HEK293 (cell line): ENCODE measurements around the gene FGFR3.

ENCODE experiments used
- CTCF ChIA-PET: fragments of 350-600 bp; formaldehyde crosslinking; extraction: SDS; loops from one replicate; lab custom pipeline; 2021; ENCODE audit warnings: antibody characterized with exemption; lab: Yijun Ruan, JAX
- POLR2A ChIA-PET: fragments of 300-600 bp; formaldehyde crosslinking; extraction: SDS; loops from one replicate; lab custom pipeline; 2020; ENCODE audit warnings: antibody characterized with exemption, inconsistent platforms; lab: Yijun Ruan, JAX
- H3K27ac ChIP-seq: fragments of 200-500 bp; sonication (Bioruptor generic); 2 replicates; pipeline ENCODE4 v1.5.1; 2014; ENCODE audit warnings: low read depth, low read length, control low read depth, inconsistent platforms; ENCODE audit errors: extremely low read depth
- H3K36me3 ChIP-seq, 2 experiments: fragments of 200-500 bp in 1 of 2; sonication (Bioruptor generic) in 1 of 2; 1 replicate in 1 of 2; 2 replicates in 1 of 2; pipeline ENCODE4 v1.5.1; 2014 to 2017; ENCODE audit warnings: inconsistent platforms in 2 of 2, low read length in 2 of 2; ENCODE audit not compliant: control insufficient read depth in 2 of 2, insufficient read depth in 1 of 2
- H3K4me1 ChIP-seq: fragments of 200-500 bp; sonication (Bioruptor generic); 2 replicates; pipeline ENCODE4 v1.5.1; 2014; ENCODE audit warnings: mild to moderate bottlenecking, low read length, inconsistent platforms; ENCODE audit not compliant: control insufficient read depth, insufficient read depth
- H3K4me3 ChIP-seq: 2 replicates; pipeline ENCODE4 v1.5.1; 2011; ENCODE audit warnings: low read depth, mild to moderate bottlenecking, control low read depth, low read length, moderate library complexity
- H3K9me3 ChIP-seq: fragments of 200-500 bp; sonication (Bioruptor generic); 2 replicates; pipeline ENCODE4 v1.5.1; 2014; ENCODE audit warnings: low read depth, low read length, inconsistent platforms; ENCODE audit not compliant: control insufficient read depth, insufficient read depth
- GLIS1 ChIP-seq: fragments of 450-650 bp; formaldehyde crosslinking; IDR thresholded peaks from 2 replicates; pipeline ENCODE4 v1.5.1; 2016; ENCODE audit warnings: missing biosample characterization, missing genetic modification characterization
- OSR2 ChIP-seq: fragments of 450-650 bp; formaldehyde crosslinking; IDR thresholded peaks from 2 replicates; pipeline ENCODE4 v1.5.1; 2016; ENCODE audit warnings: missing biosample characterization, missing genetic modification characterization
- YY2 ChIP-seq: fragments of 450-650 bp; formaldehyde crosslinking; IDR thresholded peaks from 2 replicates; pipeline ENCODE4 v1.5.1; 2016; ENCODE audit warnings: missing biosample characterization, missing genetic modification characterization
- ZFP37 ChIP-seq: fragments of 450-650 bp; formaldehyde crosslinking; IDR thresholded peaks from 2 replicates; pipeline ENCODE4 v1.5.1; 2016; ENCODE audit warnings: missing biosample characterization, missing genetic modification characterization
- ZIC2 ChIP-seq: fragments of 450-650 bp; formaldehyde crosslinking; IDR thresholded peaks from 2 replicates; pipeline ENCODE4 v1.5.1; 2016; ENCODE audit warnings: missing biosample characterization, missing genetic modification characterization
- ZNF121 ChIP-seq: fragments of 450-650 bp; formaldehyde crosslinking; IDR thresholded peaks from 2 replicates; pipeline ENCODE4 v1.5.1; 2016; ENCODE audit warnings: missing biosample characterization, missing genetic modification characterization
- ZNF140 ChIP-seq: fragments of 450-650 bp; formaldehyde crosslinking; IDR thresholded peaks from 2 replicates; pipeline ENCODE4 v1.5.1; 2016; ENCODE audit warnings: missing biosample characterization, missing genetic modification characterization
- ZNF274 ChIP-seq, 2 experiments: fragments of 200-500 bp in 1 of 2; fragments of 450-650 bp in 1 of 2; sonication (Bioruptor generic) in 1 of 2; formaldehyde crosslinking in 1 of 2; IDR thresholded peaks; 2 replicates each; pipeline versions ENCODE4 v1.5.1 to v1.6.1; 2014 to 2016; ENCODE audit warnings: borderline replicate concordance in 1 of 2, inconsistent platforms in 1 of 2, low read length in 1 of 2, missing biosample characterization in 1 of 2, missing genetic modification characterization in 1 of 2
- ZNF391 ChIP-seq: fragments of 450-650 bp; formaldehyde crosslinking; IDR thresholded peaks from 2 replicates; pipeline ENCODE4 v1.5.1; 2016; ENCODE audit warnings: low read depth, missing biosample characterization, missing genetic modification characterization, borderline replicate concordance
- ZNF423 ChIP-seq: fragments of 450-650 bp; formaldehyde crosslinking; IDR thresholded peaks from 2 replicates; pipeline ENCODE4 v1.5.1; 2016; ENCODE audit warnings: missing biosample characterization, missing genetic modification characterization
- ZNF433 ChIP-seq: fragments of 450-650 bp; formaldehyde crosslinking; IDR thresholded peaks from 2 replicates; pipeline ENCODE4 v1.5.1; 2016; ENCODE audit warnings: missing biosample characterization, missing genetic modification characterization, low read depth
- ZNF518A ChIP-seq: fragments of 450-650 bp; formaldehyde crosslinking; conservative IDR thresholded peaks from 2 replicates; pipeline ENCODE4 v1.5.1; 2016; ENCODE audit warnings: low read depth, missing biosample characterization, missing genetic modification characterization
- ZNF548 ChIP-seq: fragments of 450-650 bp; formaldehyde crosslinking; IDR thresholded peaks from 2 replicates; pipeline ENCODE4 v1.5.1; 2016; ENCODE audit warnings: missing biosample characterization, missing genetic modification characterization
- ZNF571 ChIP-seq: fragments of 450-650 bp; formaldehyde crosslinking; IDR thresholded peaks from 2 replicates; pipeline ENCODE4 v1.5.0; 2017; ENCODE audit warnings: missing biosample characterization, missing genetic modification characterization
- ZNF624 ChIP-seq: fragments of 450-650 bp; formaldehyde crosslinking; IDR thresholded peaks from 2 replicates; pipeline ENCODE4 v1.5.1; 2017; ENCODE audit warnings: missing biosample characterization, missing genetic modification characterization
- TF ChIP-seq, protein P1 (sequence below): fragments of 450-650 bp; formaldehyde crosslinking; IDR thresholded peaks from 2 replicates; pipeline ENCODE4 v1.5.1; 2016; ENCODE audit warnings: missing biosample characterization, missing genetic modification characterization, borderline replicate concordance
- TF ChIP-seq, protein P2 (sequence below): fragments of 450-650 bp; formaldehyde crosslinking; IDR thresholded peaks from 2 replicates; pipeline ENCODE4 v1.5.1; 2016; ENCODE audit warnings: missing biosample characterization, missing genetic modification characterization

FGFR3 gene

GRCh38 chr4:1753294-1753696 lies 39.8 kb upstream of the FGFR3 start:
- ChIA-PET CTCF (interaction anchor here (0.5 to 2.1 kb wide), 2 partner anchors 49 to 56 kb away, joined by 4 to 7 read pairs; no protein-coding TSS in a partner anchor), POLR2A (no interaction called here)
- H3K27ac ChIP-seq, result no peak overlapping the region
- no peak overlapping the region for H3K4me3 ChIP-seq
- H3K9me3 ChIP-seq, result no peaks in the 10 kb centered on the region
- peak; percentile 64 for TF ChIP-seq GLIS1 (tag by site-specific recombination)
- no peak for TF ChIP-seq ZNF518A (tag by site-specific recombination)
- peak; percentile 57 for TF ChIP-seq ZIC2 (tag by site-specific recombination)
- no peak for TF ChIP-seq ZFP37
- no peak for TF ChIP-seq YY2 (tag by site-specific recombination)
- H3K36me3 ChIP-seq, result no peaks in the 10 kb centered on the region
- H3K4me1 ChIP-seq, result no peaks in the 10 kb centered on the region

- H3K27ac ChIP-seq, result no peak overlapping the region
- no peaks in the 10 kb centered on the region for H3K9me3 ChIP-seq
- H3K4me1 ChIP-seq, result no peaks in the 10 kb centered on the region
- CTCF ChIA-PET, result interaction anchor here (0.8 kb wide), 1 partner anchor 56 kb away, joined by 6 read pairs; no protein-coding TSS in a partner anchor
- TF ChIP-seq ZNF274 (IDR thresholded peaks at IDR 0.05; ENCODE audit: low read length) (no peak), ZNF274 (tag by site-specific recombination; IDR thresholded peaks at IDR 0.05; ENCODE audit: borderline replicate concordance) (no peak), ZNF423 (tag by site-specific recombination) (0 out of 2 replicates have a peak, but pooled peaks have one; percentile 11), ZNF433 (no peak), ZNF391 (no peak), ZNF548 (tag by site-specific recombination) (no peak), ZNF121 (tag by site-specific recombination) (no peak), OSR2 (tag by site-specific recombination) (no peak), ZNF624 (tag by site-specific recombination) (no peak), ZNF140 (tag by site-specific recombination) (no peak), GLIS1 (tag by site-specific recombination) (peak; percentile 58; the same call in 1 of the 2 replicates), ZNF571 (tag by site-specific recombination) (no peak)
- TF ChIP-seq, protein P1, sequence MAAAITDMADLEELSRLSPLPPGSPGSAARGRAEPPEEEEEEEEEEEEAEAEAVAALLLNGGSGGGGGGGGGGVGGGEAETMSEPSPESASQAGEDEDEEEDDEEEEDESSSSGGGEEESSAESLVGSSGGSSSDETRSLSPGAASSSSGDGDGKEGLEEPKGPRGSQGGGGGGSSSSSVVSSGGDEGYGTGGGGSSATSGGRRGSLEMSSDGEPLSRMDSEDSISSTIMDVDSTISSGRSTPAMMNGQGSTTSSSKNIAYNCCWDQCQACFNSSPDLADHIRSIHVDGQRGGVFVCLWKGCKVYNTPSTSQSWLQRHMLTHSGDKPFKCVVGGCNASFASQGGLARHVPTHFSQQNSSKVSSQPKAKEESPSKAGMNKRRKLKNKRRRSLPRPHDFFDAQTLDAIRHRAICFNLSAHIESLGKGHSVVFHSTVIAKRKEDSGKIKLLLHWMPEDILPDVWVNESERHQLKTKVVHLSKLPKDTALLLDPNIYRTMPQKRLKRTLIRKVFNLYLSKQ (tag by site-specific recombination), result no peak
- TF ChIP-seq, protein P2, sequence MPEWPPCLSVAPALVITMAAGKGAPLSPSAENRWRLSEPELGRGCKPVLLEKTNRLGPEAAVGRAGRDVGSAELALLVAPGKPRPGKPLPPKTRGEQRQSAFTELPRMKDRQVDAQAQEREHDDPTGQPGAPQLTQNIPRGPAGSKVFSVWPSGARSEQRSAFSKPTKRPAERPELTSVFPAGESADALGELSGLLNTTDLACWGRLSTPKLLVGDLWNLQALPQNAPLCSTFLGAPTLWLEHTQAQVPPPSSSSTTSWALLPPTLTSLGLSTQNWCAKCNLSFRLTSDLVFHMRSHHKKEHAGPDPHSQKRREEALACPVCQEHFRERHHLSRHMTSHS, result no peak
- POLR2A ChIA-PET, result no interaction called here
- H3K4me3 ChIP-seq, result no peak overlapping the region
- H3K36me3 ChIP-seq, result no peaks in the 10 kb centered on the region
Measured at GRCh38 chr4:1753697-1754311, 39.3 kb upstream of the FGFR3 start.
